OCI-M2 (cell line): Measurements from ENCODE around the gene MYO18A.
"Not testable (repeated sequence)": the region's sequence is repeated elsewhere in the genome, so short reads cannot be mapped to it uniquely, and the experiment has no call there.

ENCODE experiments used
- DNase-seq: peaks from one replicate; lab custom pipeline; 2025; ENCODE audit not compliant: unreplicated experiment; lab: John Stamatoyannopoulos, UW

MYO18A gene

DNA sequence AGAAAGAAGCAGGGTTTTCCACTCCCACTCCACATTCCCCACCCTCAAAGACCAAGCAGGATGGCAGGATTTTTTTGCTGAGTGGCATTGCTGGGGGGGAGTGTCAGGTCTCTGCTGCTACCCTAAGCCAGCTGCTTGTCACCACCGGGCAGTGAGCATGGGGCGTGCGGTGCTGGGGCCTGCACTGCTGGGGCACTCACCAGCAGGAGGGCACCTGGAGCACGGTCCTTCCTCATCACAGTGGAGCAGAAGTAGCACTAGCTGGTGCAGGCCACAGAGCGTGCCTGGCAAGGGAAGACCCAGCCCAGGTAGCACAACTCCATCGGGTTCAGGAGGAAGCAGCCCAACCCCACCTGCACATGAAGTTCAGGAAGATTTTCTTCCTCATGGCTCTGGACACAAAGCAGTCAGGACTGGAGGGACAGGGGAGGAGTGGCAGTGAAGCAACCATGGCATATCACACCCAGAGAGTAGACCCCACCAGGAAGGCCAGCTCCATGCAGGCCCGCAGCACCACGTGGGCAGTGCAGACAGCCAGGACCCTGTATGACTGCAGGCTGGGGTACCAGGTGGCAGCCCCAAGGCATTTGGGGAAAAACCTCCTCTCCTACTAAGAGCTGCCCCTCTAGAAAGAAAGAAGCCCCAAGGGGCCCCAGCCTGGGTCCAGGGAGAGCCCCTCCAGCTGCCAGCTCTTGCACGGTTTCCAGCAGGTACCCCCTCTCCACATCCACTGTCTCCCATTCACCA is 16.7 kb upstream of the MYO18A start:
- no peak for DNase-seq

DNA sequence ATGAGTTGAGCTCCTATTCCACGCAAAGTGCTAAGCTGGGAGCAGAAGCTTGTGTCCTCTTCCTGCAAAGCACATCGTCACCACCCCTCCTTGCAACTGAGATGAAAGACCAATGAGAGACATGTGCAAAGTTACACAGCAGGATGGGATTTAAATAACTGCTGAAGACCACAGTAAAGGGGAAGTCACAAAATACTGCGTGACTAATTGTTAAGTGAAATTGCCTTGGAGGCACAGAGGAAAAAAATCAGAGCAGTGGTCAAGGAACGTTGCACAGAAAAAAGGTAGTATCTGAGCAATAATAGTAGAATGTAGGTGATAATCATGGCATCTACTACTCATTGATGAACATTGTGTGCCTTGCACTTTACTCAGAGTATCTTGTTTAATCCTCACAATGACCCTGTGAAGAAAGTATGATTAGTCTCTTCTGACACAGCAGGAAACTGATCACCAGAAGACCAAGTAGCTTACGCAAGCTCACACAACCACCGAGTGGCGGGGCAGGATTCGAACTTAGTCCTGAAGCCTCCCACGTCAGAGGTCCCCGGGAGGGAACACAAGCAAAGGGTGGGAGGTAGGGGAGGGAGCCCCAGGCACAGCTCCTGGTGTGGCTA is 15.4 kb upstream of the MYO18A start:
- DNase-seq, result no peak

DNA sequence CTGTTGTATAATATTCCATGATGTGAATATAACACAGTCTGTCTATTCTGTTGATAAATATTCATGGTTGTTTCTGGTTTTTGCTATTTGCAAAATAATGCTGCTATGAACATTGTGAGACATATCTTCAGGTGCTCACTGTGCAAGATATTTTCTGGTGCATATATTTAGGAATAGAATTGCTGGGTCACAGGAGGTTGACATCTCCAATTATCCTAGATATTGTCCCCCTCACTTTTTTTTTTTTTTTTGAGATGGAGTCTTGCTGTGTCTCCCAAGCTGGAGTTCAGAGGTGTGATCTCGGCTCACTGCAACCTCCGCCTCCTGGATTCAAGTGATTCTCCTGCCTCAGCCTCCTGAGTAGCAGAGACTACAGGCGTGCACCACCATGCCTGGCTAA is 14.5 kb upstream of the MYO18A start:
- DNase-seq, result no peak

DNA sequence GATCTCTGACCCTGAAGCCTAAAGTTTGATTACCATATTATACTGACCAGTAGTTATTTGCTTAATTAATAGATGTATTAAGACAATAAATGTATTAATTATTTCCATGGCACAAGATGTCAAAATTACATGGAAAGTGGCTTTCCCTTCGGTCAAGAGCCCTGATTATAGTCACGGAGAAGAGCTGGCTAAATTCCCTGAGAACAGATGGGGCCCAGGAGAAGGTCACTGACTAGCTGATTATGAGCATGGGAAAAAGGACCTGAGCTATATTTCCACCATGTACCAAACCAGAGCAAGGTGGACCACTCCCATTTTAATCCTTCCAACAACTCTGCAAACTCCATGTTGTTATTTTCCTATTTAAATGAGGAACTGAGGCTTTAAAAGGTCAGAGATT is 12.9 kb upstream of the MYO18A start:
- no peak for DNase-seq

DNA sequence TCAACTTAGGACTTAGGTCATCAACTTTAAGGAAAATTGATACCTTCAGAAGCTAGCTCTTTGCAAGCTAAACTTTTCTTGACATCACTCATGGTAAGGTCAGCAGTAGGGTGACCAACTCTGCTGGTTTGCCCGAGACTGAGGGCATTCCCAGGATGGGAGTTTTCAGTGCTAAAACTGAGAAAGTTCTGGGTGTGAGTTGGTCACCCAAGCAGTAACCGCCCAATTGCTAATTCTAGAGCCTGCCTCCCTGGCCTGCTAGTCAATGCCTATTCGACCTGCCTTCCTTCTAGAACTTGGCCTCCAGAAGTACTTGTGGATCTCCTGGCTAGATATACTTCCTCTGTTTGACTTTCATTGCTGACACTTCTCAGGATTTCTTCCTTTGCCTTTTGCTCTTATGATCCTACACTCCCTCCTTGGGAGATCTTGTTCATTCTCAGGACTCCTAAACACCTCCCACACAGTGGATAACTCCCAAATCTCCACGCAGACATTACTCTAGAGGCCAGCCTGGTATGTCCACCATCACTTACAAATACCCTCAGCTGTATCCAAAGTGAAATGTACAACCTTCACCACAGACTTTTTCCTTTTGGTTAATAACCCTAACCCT is 10.5 kb upstream of the MYO18A start:
- DNase-seq, result no peak

DNA sequence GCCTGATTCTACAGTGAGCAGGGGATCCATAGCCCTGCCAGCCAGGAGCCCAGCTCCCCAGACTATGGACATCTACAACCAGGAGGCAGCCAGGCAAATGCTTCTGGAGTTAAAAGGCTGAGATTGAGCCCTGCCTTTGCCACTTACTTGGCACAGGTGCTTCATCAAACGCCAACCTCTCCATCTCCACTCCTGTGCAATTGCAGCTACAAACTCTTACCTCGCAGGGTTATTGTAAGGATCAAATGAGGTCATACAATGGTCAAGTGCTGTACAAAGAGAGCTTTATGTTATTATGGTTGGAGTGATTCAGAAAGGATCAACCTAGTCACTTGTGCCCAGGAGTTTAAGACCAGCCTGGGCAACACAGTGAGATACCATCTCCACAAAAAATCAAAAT is 9.8 kb upstream of the MYO18A start:
- no peak for DNase-seq

DNA sequence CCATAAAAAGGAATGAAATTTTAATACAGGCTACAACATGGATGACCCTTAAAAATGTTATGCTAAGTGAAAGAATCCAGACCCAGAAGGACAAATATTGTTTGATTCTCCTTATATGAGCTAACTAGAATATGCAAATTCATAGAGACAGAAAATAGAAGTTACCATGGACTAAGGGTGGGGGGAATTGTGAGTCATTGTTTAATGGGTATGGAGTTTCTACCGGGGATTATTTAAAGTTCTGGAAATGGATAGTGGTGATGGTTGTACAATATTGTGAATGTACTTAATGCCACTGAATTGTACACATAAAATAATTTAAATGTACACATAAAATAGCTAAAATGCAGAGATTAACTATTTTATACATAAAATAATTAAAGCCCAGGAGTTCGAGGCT is 9.2 kb upstream of the MYO18A start:
- DNase-seq, result no peak

DNA sequence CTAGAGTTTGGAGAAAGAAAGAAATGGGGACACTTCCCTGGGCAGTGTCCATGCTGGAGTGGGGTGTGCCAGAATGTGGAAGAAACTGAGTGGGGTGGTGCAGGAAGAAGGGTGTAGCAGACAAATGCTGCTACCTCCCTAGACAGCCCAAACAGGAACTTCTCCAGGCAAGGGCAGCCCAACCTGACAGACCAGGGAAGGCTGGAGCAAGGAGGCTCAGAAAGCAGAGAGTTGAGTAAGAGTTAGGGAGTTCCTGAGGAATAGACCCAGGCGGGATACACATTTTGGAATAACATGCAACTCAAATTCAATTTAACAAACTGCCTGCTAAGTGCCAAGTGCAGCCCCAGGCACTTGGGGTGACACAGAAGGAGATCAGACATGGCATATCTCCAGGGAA is 1.0 kb upstream of the MYO18A start:
- no peak for DNase-seq

DNA sequence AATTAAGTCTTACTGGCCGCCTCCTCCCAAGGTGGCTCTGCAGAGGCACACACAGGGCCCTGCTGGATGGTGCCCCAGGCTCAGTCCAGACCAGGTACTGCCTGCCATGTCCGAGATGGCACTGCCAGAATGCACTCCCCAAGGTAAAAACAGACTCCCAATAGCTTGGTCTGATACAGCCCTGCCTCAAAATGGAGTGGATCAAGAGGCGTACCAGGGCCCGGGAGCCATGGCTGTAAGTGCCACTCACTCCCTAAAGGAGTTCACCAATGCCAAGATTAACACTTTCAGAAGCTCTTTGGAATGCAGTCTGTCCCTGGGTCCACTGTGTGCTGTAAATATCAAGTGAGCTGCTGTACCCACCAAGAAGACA is 576 bp upstream of the MYO18A start:
- no peak for DNase-seq

DNA sequence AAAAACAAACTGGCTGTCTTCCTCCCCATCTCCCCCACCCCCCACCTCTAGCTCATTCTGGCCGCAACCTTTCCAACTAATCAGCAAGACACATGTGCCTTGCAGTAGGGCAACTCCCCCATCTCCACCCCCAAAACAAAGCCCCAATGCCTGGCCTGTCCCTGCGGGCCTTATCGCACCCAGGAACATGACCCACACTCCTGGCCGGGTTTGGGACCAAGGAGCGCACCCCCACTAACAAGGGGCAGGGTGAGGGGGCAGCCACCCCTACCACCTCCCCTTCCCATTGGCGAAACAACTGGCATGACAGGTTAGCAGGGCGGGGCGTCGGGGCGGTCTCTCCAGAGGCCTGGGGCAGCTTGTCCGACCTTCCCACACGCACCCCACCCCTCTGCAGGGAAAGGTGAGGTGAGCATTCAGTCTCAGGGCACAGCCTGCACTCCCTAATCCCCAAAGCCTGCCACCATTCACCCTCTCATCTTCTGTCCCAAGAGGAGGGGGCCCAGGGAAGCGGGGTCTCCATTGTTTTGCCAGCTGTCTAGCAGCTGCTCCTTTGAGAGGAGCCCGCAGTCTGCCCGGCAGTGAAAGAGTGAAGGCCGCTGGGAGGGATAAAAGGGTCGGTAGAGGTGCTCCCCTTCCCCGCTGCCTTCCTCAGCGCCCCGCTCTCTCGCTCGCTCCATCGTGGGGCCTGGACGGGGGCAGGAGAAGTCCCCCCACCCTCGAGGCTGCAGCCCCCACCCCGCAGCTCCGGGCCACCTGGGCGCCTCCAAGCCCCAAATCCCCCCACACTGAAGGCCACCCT is 765 bp downstream of the MYO18A start:
- DNase-seq, result peak; percentile 80

DNA sequence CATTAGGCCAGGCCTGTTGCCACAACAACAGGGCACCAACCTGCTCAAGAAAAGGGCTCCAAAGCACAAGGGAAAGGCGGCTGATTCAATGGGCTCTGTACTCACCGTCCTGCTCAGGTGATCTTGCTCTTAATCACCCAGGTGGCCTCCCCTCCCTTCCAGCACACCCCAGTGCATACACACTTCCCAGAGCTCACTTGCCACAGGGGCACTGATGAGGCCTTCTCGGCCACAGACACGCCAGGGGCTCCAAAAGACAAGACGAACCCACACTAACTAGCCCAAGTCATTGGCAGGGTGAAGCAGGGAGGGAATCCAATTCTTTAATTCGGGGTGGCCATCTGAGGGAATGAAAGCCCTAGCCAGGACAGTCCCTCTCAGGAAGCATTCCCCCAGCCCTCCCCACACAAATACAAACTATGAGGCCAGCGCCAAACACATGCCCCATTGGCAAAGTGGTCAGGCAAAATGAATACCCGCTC is 1.4 kb downstream of the MYO18A start:
- DNase-seq, result no peak

DNA sequence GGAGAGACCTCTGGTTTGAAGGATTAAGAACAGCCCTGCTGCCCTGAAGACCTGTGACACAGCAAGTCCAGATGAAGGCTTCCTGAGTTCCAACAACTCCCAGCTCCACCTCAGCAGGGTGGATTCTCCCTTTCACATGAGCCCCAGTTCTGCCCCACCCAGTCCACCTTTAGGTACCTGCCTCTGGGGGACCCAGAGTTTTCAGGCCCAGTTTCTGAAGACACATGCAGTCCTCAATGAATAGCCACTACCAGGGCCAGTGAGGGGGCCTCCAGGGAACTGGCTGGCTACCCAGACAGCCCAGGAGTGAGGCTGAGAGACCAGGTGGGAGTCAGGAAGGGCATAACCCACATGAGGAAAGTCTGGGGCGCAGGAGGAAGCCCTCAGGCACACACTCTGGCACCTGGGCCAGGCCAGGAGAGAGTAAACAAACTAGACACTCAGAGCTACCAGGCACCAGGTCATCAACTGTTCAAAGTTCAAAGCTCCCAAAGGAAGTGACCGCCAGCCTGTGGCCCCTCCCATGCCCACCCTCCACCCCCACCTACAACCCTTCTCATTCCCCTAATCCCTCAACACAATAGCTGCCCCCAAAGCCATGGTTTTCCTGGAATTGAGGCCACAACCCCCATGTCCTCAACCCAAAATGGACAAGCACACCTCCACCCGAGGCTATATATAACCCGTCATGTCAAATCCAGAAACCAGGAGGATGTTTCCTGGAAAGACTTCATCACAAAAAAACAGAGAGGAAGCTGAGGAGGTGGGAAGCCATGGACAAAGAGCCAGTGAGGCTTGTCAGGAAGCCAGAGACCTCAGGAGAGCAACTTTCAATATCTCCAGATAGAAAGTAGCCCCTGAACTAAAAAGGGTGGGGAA is 2.1 kb downstream of the MYO18A start:
- DNase-seq, result no peak

DNA sequence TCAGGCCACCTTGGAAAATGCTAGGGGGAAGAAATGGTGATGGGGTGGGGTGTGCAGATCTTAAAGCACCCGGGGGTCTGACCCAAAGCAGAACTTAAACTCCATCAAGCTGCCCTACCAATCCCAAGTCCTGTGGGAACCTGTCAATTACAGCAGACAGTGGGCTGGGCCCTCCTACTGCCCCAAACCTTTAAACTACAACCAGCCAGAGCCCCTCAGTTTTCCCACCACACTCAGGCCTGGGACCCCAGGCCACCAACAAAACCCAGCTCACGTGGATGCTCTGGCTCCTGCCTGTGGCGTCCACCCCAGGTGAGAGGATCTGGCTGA is 2.7 kb downstream of the MYO18A start:
- DNase-seq, result no peak

DNA sequence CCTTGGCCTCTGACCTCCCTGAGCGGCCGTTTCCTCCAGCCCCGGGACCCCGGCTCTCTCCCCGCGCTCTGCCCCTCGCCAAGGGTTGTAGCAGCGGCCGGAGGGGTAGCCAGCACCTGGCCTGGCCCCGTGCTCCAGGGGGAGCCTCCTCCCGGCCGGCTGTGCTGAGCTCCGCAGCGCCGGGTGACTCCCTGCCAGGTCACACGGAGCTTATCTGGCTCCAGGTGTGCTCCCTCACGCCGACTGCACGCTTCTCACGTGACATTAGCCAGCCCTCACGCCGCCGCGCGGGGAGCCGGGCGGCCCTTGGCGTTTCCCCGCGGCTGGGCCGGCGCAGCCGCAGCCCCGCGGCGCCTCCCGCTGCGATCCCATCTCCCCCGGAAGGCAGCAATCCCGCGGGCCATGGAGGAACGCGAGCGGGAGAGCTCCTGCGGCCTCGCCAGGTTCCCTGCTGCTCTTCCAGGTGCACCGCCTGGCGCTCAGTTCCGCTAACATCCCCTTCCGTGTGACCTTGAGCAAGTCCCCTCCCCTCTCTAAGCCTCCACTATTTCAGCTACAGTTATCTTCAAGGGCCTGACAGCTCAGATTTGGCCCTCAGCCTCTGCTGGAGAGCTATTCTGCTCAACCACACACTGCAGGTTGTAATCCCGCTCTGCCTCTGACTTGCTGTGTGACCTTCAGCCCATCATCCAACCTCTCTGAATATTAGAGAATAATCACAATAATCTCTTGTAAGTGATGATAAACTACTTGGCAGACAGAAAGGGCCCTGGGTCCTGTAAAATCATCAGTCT is 3.4 kb downstream of the MYO18A start:
- no peak for DNase-seq

DNA sequence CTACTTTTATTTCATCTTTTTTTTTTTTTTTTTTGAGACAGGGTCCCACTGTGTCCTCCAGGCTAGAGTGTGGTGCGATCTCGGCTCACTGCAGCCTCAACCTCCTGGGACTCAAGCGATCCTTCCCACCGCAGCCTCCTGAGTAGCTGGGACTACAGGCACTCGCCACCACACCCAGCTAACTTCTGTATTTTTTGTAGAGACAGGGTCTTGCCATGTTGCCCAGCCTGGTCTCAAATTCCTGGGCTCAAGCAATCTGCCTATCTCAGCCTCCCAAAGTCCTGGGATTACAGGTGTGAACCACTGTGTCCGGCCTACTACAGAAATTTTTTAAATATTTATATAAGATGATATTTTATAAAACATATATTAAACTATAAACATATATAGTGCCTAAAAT is 4.8 kb downstream of the MYO18A start:
- no peak for DNase-seq

DNA sequence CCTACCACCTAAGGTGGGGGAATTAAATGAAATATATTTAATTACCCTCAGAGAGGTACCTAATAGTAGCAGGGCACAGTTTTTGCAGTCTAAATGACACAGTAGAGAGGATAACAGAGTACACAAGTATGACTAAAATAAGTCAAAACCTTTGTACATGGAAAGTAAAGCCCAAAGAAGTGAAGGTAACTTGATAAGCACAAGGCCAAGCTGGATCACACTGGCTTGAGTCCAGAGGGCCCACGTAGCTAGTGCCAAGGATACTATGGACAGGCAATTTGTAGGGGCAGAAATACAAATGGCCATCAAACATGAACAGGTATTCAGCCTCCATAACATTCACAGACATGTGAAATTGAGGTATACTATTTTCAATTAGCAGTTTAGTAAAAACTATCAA is 7.6 kb downstream of the MYO18A start:
- DNase-seq, result no peak

DNA sequence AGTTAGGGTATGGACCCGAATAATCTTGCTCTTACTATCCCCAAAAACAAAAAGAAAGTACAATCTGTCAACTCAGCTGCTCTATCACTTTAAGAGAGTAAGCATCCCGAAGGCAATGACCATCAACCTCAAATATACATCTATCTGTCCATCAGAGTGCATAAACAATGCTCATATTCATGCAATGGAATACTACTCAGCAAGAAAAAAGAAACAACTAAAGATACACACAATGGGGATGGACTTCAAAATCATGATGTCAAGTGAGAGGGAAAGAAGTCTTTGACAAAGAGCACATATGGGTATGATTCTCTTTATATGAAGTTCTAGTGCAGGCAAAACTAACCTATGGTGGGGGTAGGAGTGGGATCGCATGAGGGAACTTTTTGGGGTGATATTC is 9.5 kb downstream of the MYO18A start:
- no peak for DNase-seq

DNA sequence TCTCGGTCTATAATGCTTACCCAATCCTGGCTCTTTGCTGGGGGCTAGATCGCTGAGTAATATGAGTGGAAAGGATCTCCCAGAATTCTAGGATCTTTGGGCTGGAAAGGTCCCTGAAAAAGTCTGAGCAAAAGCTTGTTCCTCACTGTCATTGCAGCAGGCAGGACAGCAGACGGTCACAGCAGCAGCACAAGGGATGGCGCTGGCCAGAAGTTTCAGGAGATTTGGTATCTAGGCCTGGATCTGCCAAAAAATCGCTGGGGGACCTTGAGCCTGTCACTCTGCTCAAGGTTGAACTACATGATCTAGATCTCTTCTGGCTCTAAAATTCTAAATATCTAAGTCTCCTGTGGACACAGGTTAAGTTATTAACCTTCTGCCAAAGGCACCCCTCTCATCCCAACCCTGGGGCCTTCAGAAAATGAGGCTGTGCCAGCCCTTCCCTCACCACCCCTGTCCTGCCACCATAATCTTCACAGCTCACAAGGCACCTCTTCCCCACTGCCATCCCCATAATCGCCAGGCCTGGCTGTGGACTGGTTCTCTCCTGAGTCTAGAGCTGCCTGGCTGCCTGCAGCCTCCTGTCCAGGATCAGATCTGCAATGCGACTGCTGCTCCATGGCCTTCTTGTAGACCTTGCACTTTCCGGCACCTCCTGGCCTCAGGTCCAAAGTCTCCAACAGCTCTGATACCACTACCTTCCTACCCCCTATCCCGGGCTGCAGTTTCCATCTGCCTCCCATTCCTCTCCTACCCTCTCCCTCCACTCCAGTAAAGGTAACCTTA is 10.2 kb downstream of the MYO18A start:
- no peak for DNase-seq

DNA sequence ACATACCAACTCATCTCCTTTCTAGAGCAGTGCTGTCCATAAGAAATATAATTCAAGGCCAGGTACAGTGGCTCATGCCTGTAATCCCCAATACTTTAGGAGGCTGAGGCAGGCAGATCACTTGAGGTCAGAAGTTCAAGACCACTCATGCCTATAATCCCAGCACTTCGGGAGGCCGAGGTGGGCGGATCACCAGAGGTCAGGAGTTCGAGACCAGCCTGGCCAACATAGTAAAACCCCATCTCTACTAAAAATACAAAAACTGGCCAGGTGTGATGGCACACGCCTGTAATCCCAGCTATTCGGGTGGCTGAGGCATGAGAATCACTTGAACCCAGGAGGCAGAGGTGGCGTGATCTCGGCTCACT is 11.5 kb downstream of the MYO18A start:
- not testable (repeated sequence) for DNase-seq
